ENCODE measurements around the gene SYT13. TPM values are rescaled to one million over a fixed set of nuclear protein-coding genes. Genes with fewer than 3 reads are reported as not detected.

Gene SYT13
- total RNA-seq, 6 experiments from 2014 or later = 0.12 to 0.63 (median 0.44) TPM; not detected in 1

DNA sequence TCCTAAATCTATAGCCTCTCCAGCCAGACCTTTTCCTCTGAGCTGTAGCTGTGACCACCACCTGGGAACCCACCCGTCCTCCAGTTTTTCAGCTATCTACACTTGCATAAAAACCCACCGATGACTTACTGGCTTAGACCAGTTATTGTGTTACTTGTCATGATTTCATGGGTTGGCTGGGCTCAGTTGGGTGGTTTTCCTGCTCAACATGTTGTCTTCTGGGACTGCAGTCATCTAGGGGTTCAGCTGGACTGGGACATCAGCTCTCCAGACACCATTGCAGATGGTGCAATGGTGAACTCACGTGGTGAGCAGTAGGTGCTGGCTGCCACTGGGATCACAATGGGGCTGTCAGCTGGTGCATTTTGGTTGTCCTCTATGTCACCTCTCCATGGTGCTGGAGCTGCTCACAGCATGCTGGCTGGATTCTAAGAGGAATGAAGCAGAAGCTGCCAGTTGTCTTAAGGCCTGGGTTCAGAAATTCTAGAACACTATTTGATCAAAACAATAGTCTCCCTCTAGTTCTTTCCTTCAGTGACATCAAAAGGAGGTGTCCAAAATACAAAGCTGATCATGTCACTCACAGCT, 1.3 kb upstream of the SYT13 start:
- no peak for ATAC-seq
- no peak for TF ChIP-seq POLR2A (IDR thresholded peaks at IDR 0.05)
- no peak for TF ChIP-seq CTCF (IDR thresholded peaks at IDR 0.05)
- H3K36me3 ChIP-seq = no peaks in the 10 kb centered on the region
- intact Hi-C loops (cut with DNase I) = loop anchor here in 1 of 2 donors (10.0 kb wide), 1 partner anchor 353 kb away; no protein-coding TSS in a partner anchor
- H3K4me3 ChIP-seq = no peak overlapping the region
- peaks cover 0 to 4% of the 10 kb centered on the region in 2 donors for H3K27me3 ChIP-seq
- DNase-seq = no peak
- no peaks in the 10 kb centered on the region for H3K4me1 ChIP-seq
- WGBS (ENCODE audit: insufficient coverage, low coverage, low lambda C conversion rate, missing lambda C conversion rate) = 40% methylated on average over 1 of the region's 3 CpGs
- H3K27ac ChIP-seq = no peak overlapping the region
- no peaks in the 10 kb centered on the region for H3K9me3 ChIP-seq

DNA sequence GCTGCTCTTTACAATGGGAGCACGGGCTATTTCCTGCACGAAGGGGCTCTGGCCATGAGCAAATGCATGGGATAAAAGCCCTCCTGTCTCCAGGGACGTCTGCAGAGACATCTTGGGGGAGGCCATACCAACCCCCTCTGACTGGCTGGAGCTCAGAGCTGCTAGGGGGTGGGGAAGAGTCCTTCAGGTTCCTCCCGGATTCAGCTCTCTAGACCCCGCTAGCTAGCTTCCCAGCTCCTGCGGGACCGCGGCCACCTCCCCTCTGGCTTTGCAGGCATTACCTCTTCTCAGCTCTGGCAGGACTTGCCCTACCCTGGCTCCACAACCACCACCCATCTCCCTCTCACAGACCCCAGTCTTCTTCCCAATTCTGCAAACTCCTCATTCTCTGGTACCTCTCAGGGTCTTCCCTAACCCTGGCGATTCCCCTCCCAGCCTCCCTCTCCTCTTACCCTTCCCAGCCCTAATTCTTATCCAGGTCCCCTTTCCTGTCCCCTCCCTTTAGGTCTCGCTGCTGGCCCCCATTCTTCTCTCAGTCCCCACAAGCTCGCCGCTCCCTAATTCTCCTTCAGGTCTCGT, 802 bp downstream of the SYT13 start:
- DNase-seq (no peak), ATAC-seq (peak in 2 of 4 donors; percentile 6 to 8)
- no peak overlapping the region for H3K27ac ChIP-seq
- no peaks in the 10 kb centered on the region for H3K9me3 ChIP-seq
- 12% methylated on average over 12 of the region's 13 CpGs for WGBS (ENCODE audit: insufficient coverage, low coverage, low lambda C conversion rate, missing lambda C conversion rate)
- intact Hi-C loops (cut with DNase I) = loop anchor here in 1 of 2 donors (10.0 kb wide), 1 partner anchor 351 kb away; no protein-coding TSS in a partner anchor
- H3K4me1 ChIP-seq = no peaks in the 10 kb centered on the region
- no peaks in the 10 kb centered on the region for H3K36me3 ChIP-seq
- no peak overlapping the region for H3K4me3 ChIP-seq
- TF ChIP-seq POLR2A (IDR thresholded peaks at IDR 0.05) = no peak
- TF ChIP-seq CTCF (IDR thresholded peaks at IDR 0.05) = no peak
- peaks cover 0 to 4% of the 10 kb centered on the region in 2 donors for H3K27me3 ChIP-seq

GRCh38 chr11:45282081-45282480, 4.1 kb downstream of the SYT13 start:
- no peak for DNase-seq
- Histone ChIP-seq H3K4me1 (no peaks in the 10 kb centered on the region), H3K4me3 (no peak overlapping the region), H3K27me3 (peaks cover 0 to 4% of the 10 kb centered on the region in 2 donors), H3K36me3 (no peaks in the 10 kb centered on the region), H3K27ac (no peak overlapping the region), H3K9me3 (no peaks in the 10 kb centered on the region)
- 71% methylated on average over 4 of the region's 6 CpGs for WGBS (ENCODE audit: insufficient coverage, low coverage, low lambda C conversion rate, missing lambda C conversion rate)
- intact Hi-C loops (cut with DNase I) = loop anchor here in 1 of 2 donors (10.0 kb wide), 1 partner anchor 347 kb away; no protein-coding TSS in a partner anchor
- no peak for ATAC-seq
- TF ChIP-seq CTCF (IDR thresholded peaks at IDR 0.05) = no peak
- no peak for TF ChIP-seq POLR2A (IDR thresholded peaks at IDR 0.05)

DNA sequence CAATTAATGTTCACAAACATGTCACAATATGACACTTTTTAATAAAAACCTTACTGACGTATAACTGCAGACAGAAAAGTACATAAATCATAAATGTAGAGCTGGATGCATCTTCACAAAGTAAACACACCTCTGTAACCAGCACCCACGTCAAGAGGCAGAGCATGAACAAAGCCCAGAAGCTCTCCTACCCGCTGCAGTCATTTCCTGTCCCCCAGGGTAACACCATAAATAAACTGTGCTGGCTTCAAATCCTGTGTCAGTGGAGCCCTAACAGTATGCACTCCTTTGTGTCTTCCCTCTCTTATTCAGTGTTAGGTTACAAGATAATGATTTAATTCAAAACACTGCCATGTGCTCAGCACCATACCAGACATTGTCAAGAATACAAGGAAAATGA, 5.7 kb downstream of the SYT13 start:
- ATAC-seq = no peak
- no peak for TF ChIP-seq CTCF (IDR thresholded peaks at IDR 0.05)
- TF ChIP-seq POLR2A (IDR thresholded peaks at IDR 0.05) = no peak
- Histone ChIP-seq H3K9me3 (no peaks in the 10 kb centered on the region), H3K27me3 (no peaks in the 10 kb centered on the region), H3K4me1 (no peaks in the 10 kb centered on the region), H3K36me3 (no peaks in the 10 kb centered on the region), H3K4me3 (no peak overlapping the region), H3K27ac (no peak overlapping the region)
- intact Hi-C loops (cut with DNase I) = loop anchor here in 1 of 2 donors (10.0 kb wide), 1 partner anchor 346 kb away; no protein-coding TSS in a partner anchor
- no peak for DNase-seq
- 31% methylated on average over 3 of the region's 3 CpGs for WGBS (ENCODE audit: insufficient coverage, low coverage, low lambda C conversion rate, missing lambda C conversion rate)
